NCI-H128 (cell line): ENCODE data around the gene ZNF148.
A peak's percentile ranks its signal among the peaks of the same experiment; 100 is the strongest.

Experiments
- DNase-seq: peaks from one replicate; lab custom pipeline; 2025; ENCODE audit not compliant: unreplicated experiment; lab: John Stamatoyannopoulos, UW

ZNF148 gene

DNA sequence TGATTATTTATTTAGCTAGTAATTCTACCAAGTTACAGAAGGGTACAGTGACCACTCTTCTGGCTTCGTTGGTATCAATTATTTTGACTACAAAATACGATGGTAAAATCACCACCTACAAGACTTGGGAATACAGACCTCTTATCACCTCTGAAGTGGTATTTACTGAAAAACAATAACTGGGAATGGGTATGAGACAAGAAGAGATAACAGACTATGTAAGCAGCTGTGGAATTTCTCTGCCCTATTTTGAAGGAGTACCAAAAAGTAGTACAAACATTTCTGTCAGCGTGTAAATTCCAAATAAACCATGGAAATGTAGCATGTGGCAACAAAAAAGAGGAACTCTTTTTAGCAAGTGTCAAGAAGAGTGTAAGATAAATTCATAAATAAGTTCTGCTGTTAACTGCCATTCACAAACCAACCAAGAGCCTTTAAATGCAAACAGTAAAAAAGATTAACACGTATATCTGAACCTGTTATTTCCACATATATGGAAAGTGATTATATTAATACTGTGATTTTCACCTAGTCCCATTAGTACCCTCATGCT is 85.6 kb downstream of the ZNF148 start:
- no peak for DNase-seq

DNA sequence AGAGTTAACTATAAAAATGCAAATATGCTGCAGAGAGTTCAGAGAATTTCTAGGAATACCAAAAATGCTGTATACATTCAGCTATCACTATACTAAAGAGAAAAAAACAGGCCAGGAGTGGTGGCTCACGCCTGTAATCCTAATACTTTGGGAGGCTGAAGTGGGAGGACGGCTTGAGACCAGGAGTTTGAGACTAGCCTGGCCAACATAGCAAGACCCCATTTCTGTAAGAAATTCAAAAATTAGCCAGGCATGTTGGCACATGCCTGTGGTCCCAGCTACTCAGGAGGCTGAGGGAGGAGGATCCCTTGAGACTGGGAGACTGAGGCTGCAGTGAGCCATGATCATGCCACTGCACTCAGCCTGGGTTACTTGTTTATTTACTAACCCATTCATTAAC is 87.9 kb downstream of the ZNF148 start:
- no peak for DNase-seq

DNA sequence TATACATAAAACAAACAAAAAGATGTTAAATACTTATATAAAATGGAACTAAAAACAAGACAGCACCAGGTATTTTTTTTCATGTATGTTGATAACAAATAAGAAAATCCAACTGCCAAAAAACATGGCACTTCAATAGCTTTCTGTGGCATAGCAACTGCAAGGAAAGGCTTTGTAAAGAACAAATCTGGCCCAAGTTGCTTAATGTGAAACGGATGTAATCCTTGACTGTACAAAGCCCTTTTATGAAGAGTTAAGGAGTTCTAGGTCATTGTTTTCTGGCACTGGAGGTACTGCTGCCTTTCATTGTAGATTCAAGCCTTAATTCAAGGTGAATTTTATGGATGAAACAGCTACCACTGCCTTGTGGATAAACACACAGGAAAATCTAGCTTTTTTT is 93.7 kb downstream of the ZNF148 start:
- DNase-seq: no peak

DNA sequence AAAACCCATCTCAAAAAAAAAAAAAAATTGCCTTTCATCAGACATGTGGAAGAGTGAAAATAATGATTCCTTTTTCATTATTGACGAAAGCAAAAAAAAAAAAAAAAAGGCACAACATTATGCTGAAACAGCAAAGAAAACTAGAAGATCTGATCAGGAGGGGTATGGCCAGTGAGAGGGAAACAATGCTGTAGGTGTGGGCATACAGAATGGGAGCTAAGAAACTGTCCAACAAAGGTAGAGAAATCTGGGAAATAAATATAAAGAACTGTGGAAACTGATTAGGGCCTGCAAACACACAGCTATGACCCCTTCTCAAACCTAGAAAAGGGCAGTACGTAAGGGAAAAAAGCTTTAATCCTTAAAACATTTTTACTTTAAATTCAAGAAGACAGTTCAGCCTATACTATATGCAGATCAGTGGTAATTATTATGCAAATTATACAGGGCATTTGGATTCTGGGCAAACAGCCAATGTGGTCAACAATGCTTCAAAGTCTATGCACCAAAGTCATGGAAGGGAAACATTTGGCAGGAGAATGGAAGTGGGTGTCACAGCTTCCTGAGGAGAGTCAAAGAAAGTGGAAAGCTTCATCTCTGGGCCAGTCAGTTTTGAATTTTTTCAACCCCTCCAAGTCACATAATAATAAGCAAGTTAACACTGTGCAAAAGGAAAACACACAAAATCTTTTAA is 94.3 kb downstream of the ZNF148 start:
- no peak for DNase-seq

DNA sequence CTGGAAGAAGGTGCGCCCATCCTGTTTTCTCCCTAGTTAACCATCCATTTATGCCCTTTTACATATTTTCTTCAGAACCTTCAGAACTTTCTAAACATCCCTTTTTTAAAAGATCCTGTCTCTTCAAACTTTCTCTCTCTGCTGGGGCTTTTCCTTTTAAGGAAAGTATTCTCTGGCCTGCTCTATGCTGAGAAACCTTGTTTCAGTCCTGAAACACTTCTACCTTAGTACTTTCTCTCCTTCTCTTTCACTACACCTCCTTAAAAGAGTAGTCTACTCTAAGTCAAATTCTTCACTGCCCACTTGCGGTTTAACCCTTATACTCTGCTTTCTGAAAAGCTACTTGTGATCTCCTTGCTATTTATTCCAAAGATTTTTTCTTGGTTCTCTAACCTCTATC is 97.0 kb downstream of the ZNF148 start:
- DNase-seq: no peak

DNA sequence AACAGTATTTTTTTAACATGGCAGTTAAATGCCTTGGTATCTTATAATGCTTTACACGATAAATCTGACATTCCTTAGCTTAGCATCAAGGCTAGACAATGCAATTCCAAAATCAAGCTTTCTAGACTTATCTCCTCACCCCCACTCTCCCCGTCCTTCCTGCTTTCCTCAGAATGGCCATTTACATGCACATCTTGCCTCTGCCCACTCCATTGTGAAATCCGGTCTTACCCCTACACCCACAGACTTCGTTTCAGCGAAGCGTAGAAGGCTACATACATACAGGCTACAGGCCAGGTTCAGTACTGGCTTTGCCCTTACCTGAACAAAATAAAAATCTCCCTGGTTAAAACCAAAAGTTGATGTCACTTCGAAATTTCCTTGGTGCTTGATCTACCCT is 104.0 kb downstream of the ZNF148 start:
- no peak for DNase-seq

DNA sequence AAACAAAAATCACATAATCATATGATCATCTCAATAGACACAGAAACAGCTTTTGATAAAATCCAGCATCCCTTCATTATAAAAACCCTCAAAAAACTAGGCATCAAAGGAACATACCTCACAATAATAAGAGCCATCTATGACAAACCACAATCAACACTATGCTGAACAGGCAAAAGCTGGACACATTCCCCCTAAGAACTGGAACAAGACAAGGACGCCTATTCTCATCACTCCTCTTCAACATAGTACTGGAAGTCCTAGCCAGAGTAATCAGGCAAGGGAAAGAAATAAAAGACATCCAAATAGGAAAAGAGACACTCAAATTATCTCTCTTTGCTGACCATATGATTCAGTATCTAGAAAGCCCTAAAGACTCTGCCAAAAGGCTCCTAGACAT is 107.7 kb downstream of the ZNF148 start:
- DNase-seq: no peak

DNA sequence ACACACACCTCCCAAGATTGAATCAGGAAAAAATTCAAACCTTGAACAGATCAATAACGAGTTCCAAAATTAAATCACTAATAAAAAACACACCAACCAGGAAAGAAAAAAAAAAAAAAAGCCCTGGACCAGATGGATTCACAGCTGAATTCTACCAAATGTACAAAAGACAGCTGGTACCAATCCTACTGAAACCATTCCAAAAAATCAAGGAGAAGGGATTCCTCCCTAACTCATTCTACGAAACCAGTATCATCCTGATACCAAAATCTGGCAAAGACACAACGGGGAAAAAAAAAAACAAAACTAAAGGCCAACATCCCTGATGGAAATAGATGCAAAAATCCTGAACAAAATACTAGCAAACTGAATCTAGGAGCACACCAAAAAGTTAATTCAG is 108.2 kb downstream of the ZNF148 start:
- DNase-seq: no peak

DNA sequence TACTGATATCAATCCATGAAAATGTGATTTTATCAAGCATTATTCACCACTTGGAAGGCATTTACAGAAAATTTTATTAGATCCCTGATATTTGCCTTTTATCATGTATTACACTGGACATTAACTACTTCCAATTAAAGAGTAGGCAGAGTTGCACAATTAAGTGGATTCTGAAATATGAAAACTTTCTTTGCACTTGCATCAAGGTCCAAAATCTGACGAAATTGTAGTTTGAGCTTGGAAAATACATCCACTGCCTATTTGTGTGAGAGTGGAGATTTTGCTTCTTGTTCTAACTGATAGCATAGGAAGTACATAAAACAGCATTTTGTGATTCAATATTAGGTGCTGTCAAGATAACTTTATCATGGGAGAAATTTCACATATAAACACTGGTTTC is 113.0 kb downstream of the ZNF148 start:
- no peak for DNase-seq

DNA sequence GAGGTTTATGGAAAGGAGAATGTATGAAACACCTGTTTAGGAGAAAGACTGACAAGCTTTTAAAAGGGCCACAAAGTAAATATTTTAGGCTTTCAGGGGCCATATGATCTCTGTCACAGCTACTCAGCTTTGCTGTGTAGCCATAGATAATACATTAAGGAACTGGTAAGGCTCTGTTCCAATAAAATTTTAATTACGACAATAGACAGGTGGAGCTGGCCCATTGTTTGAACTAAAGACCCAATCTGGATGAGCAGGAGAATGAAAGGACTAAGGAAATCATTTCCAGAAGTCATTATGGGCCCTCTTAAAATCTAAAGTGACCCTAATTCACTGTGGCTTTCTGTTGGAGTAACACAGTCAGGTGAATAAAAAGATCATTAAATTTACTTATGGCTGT is 114.1 kb downstream of the ZNF148 start:
- peak; percentile 68 for DNase-seq

DNA sequence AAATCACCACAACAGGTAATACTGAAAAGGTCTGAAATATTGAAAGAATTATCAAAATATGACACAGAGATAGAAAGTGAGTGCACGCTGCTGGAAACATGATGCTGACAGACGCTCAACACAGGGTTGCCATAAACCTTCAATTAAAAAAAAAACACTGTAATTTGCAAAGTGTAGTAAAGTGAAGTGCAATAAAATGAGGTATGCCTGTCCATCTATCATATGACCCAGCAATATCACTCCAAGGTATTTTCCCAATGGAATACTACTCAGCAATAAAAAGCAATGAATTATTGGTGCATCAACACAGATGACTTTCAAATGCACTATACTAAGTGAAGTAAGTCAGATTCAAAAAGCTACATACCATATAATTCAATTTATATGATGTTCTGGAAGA is 115.0 kb downstream of the ZNF148 start:
- no peak for DNase-seq

DNA sequence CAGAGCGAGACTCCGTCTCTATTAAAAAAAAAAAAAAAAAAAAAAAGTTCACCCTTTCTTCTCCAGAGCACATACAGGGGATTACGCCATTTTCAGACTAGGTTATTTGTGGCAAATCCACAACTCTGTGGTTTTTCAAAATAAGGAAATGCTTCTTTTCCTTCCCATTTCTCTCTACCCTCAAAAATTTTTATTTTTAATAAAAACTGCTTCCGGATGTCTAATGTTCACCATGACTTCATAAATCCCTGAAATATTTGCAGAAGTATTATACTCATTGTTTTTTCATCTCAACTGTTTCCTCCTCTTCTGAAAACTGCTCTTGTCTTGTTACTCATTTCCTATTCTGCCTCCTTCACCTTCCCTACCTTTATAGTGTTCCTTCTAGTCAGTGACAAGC is 117.6 kb downstream of the ZNF148 start:
- no peak for DNase-seq

DNA sequence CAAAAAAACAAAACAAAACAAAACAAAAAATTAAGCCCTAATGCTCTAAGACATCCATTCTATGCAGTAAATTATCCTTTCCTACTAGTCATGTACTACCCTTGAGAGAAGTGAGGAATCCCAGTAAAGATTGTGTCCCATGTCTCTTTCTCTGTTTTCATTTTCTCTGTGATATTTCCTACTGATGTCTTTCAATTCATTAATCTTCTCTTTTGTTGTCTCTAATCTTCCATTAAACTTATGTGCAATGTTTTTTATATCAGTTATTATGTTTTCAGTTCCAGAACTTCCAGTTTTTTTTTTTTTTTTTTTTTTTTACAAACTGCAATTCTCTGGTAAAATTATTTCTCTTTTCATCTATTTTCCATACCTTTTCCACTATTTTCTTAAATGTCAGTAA is 118.5 kb downstream of the ZNF148 start:
- no peak for DNase-seq

DNA sequence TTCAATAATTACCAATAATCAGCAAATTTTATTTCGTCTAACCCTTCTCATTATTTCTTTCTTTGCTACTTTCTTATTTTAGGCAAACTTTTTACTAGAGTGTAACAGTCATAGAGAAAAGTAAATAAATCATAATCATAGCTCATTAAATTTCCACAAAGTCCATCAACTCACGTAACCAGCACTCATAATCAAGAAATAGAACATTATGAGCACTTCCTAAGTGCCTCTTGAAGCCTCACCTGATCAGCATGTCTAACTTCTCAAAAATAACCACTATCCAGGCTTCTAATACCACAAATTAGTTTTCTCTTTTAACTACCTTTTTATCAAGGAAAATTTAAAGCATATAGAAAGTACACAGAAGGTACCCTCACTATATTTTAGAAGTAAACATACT is 124.2 kb downstream of the ZNF148 start:
- no peak for DNase-seq

DNA sequence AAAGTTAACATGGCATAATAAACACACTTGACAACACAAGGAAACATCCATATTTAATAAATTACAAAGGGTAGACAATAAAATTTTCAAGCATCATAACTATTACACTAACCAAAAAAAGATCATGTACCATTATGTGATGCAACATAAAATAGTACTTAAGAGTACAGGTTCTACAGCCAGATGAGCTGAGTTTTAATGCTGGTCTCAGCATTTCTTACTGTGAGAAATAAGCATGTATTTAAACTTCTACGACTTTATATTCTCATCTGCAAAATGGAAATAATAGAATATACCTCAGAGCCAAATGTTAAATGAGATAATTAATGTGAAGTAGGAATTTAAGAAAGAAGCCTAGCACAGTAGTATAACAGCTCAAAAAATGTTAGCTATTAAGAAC is 128.9 kb downstream of the ZNF148 start:
- no peak for DNase-seq

DNA sequence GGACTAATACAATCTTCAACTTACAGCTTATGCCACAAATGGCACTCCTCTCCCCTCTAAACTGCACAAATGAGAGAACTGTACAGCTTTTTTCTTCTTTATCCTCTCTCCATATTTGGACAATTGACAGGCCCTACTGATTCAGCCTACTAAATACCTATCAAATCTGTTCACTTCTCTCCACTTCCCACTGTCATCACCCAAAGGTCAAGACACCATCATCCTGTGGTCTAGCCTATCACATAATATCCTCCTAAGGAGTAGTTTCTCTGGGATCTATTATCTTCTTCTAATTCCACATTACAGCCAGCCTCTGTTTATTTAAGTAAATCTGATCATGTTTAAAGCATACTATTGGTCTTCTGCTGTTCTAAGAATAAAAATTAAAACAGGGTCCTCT is 129.6 kb downstream of the ZNF148 start:
- DNase-seq: no peak

DNA sequence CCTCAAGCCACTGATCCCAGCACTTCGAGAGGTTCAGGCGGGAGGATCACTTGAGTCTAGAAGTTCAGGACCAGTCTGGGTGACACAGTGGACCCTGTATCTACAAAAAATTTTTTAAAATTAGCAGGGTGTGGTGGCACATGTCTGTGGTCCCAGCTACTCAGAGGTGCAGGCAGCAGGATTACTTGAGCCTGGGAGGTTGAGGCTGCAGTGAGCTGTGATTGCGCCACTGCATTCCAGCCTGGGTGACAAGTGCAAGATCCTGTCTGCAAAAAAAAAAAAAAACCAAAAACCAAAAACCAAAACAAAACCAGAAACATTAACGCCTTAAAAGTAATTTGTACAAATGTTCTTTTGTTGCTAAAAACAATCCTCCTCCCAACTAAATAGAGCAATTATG is 134.6 kb downstream of the ZNF148 start:
- no peak for DNase-seq

DNA sequence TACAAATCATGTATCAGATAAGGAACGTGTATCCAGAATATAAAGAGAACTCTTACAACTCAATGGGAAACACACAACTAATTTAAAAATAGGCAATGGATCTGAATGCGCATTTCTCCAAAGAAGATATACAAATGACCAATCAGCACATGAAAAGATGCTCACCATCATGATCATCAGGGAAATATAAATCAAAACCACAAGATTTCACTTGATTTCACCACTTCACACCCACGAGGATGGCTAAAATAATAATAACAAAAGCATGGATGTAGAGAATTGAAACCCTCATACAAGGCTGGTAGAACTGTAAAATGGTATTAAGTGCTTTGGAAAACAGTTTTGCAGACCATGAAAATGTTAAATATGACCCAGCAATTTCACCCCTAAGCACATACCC is 135.9 kb downstream of the ZNF148 start:
- no peak for DNase-seq

DNA sequence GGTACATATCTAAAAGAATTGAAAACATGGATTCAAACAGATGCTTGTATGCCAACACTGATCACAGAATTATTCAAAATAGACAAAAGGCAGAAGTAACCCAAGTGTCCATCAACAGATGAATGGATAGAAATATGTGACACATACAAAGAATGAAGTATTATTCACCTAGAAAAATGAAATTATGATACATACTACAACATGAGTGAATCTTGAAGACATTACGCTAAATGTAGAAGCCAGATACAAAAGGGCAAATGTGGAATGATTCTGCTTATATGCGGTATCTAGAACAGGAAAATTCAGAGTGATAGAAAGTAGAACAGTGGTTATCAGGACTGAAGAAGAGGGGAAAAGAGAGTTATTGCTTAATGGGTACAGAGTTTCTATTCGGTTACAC is 136.4 kb downstream of the ZNF148 start:
- no peak for DNase-seq

DNA sequence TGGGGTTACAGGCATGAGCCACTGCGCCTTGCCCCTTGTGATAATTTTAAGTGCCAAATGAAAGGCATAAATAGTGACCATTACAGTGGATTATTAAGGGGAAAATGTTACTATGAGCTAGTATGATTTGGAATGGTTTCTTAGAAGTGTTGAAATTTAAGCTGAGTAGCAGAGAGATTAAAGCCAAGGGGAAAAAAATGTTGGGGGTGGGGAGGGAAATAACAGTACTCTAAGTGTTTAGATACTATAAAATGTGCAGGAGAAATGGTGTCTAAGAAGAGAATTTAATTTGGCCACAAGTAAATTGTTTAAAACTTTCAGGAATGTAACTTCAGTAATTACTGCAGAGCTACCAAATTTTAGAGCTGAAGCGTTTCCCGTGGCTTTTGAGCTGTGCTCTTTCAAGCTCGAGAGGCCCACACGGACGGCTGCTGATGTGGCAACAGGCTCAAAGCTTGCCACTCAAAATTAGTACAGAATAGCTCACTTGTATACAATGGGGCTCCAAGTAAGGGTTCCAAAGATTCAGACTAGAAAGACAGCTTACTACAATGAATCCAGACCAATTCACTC is 138.7 kb downstream of the ZNF148 start:
- no peak for DNase-seq

DNA sequence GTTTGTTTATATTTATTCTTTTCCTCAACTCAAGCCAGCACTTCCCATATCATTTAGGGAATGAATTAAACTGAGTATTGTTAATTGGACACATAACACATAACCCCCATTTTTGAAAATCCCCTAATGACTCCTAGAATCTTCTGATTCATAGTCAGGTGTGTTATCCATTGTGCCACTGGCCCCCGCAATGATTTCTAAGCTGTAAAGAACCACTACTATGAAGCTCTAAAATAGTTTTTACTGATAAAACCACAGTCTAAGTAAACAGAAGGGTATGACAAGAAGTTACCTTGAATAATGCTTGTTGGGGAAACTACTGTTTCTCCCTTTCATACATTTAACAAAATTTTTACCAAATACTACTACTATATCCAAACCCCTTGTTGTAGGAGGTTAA is 140.3 kb downstream of the ZNF148 start:
- no peak for DNase-seq

DNA sequence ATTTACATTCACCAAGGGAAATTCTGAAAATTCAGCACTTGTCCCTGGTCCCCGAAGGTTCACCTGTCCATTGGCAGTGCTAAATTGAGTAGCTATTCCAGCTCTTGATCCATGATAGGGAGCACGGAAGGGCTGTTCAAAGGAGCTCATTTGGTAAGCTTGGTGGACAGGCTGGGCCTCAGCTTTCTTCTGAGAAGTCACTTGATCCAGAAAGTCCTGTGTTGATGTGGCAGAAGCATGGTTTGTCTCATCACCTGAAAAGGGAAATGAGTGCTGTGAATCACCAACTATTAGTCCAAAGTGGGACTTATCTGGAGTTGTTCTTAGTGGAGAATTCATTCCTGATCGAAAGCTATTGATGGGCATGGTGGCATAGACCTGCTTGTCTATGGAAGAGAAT is 142.7 kb downstream of the ZNF148 start:
- DNase-seq: no peak

DNA sequence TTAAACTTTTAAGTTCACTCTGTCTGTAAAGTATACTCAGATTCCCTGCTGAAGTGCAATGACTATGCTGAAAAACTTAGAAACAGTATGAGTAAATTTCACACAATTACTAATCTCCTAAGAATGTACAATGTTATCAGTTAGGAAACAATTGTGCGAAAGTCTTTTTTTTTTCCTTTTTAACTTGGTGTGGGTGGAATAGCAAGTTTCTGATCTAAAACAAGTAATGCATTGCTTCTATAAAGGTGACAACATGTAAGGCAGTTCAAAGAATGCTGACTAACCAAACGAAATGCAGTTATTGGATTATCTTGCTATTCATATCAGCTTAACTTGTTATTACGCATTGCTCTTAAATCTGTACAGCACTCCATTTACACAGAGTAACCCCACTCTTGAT is 143.2 kb downstream of the ZNF148 start:
- no peak for DNase-seq
